NCI-H2107 (cell line): ENCODE results near the gene PON2.
"Not testable (repeated sequence)": the region's sequence is repeated elsewhere in the genome, so short reads cannot be mapped to it uniquely, and the experiment has no call there.

Experiments used
- DNase-seq: peaks from one replicate; lab custom pipeline; 2025; lab: John Stamatoyannopoulos, UW

Gene PON2

DNA sequence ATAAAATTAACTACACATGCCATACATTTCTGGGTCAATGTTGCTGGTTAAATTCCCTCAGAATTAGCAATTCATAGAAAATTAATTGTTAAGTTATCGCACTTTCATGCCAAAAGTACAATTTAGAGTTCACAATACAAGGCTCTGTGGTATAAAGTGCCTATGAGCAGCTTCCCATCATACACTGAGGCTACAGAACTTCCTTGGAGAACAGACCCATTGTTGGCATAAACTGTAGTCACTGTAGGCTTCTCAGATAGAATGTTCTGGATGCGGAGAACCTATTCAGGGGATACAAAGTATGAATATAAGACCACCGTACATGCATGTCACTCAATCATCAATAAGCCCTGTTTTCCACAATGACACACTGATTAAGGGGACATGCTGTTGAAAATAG, 29.6 kb downstream of the PON2 start:
- DNase-seq, result no peak

DNA sequence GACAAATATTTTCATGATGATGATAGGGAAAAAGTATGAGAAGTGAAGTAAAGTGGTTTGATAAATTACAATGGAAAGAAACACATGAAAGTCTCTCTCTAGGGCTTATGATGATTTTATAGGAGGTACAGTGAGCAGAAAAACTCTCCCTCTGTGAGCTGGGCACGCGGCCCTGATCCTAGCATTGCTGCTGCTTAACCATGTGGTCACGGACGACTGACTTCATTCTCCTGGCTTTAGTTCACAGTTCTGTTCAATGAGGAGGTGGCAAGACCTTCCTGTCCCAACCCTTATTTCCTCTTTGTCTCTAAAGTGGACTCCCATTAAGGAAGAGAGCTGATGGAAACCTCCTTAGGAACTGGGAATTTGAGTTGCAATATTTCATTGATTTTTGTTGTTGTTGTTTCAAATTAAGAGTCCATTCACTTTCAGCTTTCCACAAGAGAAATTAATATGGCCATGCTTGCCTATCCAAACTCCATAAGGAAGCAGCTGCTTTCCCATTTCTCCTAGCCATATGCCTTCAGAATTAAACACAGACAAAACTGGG, 30.4 kb downstream of the PON2 start:
- DNase-seq, result peak; percentile 48

DNA sequence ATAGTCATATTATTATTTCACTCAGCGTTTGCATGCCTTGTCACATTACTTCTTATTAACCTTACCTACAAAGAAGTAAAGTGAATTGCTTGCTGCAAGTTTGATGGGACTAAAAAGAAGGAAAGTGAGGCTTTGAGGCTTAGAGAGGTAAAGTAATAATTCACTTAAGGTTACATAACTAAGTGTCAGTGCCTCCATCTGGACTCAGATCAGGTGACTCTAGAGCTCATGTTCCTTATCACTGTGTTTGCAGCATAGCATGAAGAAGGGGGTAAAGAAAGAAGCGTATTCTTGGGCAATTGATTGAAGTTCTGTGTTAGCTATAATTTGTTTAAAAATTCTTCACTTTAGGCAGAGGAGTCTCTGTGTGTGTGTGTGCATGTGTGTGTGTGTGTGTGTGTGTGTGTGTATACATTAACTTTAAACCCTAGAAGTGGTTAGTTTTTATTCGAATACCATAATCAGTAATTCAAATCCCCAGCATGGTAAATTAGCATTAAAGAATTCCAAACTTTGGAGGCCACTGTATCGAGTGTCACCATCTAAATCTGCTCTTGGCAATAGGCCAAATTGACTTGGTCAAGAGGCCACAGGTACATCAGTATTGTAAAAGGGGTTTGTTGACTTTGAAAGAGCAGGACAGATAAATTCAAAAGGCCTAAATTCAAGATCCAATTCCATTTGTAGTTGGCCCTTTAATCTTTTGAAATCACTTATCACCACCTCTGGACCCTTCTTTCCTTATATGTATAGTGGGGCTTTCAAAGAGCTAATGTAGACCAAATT, 36.5 kb downstream of the PON2 start:
- DNase-seq, result no peak

DNA sequence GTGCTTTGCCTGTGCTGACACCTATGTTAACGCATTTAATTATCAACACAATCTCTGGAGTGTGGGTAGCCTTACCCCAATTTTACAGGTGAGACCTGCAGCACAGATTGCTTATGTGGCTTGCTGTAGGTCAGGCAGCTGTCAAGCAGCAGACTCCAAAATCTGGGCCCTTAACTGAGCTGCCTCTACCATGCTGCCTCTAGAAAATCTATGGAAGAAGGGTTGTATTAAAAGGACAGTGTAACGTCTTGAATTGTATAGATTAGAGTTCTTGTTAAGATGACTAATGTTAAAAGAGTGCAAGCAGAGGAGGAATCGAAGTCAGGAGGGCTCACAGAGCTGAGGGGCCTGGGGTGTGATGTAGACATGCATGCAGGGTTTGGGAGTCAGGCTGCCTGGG, 37.4 kb downstream of the PON2 start:
- DNase-seq, result no peak

DNA sequence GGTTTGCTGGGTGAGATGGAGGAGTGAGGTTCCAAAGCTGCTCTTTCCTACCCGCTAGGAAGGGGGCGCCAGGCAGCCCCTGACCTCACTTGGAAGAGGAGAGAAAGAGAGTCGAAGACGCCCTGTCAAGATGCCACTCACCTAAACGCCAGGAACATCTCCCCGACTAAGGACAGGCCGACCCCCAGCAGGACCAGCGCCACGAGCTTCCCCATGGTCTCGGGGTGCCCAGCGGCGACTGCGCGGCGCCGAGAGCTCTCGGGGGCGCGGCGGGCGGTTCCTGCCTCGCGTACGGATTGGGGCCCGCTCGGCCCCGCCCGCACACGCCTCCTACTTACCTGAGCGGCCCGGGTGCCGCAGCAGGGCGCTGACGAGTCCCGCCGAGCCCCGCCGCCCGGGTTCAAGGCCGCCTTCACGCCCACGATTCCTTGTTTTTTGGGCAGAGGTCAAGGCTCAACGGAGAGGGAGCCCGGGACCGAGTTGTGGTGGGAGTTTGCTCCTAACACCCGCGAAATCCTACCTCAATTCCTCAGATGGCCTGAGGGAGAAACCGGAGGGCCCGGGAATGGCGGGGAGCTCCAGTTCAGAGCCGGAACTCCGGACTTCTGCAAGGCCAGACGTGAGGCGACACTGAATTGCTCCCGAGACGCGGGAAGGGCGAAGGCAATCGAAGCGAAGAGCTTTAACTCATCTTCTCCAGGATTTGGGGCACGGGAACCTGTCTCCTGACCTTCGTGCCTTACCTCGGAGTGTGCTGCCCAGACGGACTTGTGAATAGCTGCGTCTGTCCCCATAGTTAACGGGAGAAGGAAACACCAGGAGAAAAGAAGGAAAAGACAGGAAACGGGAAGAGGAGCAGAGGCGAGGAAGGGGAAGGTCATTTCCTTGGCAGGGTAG, 38.4 kb downstream of the PON2 start, which contains the start of gene PON3:
PON3 (minus strand) TSS at position 240 of the 897 bp plus-strand sequence; CDS start at position 215, 25 bp downstream.
- DNase-seq, result no peak

DNA sequence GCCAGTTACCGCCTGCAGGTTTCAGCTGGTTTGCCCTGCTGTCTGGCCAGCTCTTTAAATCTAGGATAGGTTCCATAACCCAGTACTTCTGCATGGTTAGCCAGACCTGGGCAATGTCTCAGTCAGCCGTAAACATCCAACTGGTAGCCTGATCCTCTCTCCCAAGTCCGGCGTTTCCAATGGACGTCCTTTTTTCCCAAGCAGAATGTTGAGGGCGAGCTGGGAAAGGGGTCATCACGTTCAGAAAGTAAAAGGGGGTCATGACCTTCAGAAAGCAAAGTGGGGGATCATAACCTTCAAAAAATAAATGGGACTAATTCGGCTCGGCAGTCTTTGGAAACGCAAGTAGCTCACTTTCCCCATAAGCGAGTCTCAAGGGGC, 39.1 kb downstream of the PON2 start:
- DNase-seq, result no peak

DNA sequence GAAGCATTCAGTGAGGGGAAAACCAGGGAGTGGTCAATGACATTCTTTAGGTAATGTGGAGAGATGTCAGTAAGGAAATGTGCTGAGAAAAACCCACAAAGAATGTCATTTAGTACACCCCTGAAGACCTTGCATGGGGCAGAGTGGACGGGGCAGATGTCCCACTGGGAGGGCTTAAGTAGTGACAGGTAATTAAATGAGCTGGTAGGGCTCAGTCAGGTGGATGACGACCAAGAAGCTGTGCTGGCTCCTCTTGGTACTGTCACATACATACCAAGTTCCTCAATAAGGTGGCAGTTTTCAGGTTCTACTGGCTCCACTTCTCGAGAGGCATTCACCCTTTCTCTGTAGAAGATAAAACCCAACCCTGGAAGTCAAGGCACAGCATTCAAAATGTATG, 40.5 kb downstream of the PON2 start:
- DNase-seq, result no peak

DNA sequence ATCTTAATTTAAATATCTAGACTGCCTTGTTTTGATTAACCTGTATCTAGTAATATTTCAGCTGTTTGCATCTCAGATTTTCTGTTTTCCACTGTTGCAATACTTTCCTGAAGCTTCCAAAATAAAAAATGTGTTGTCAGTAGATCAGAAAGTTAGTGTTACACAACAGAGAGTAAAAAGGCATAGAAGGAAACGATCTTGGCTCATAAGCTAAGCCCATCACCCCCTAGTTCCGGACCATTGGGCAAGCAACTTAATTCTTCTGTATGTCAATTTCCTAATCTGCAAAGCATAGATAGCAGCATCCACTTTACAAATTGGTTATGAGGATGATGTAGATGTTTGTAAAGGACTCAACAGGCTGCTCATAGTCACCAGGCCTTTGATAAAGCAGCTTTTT, 43.1 kb downstream of the PON2 start:
- no peak for DNase-seq

DNA sequence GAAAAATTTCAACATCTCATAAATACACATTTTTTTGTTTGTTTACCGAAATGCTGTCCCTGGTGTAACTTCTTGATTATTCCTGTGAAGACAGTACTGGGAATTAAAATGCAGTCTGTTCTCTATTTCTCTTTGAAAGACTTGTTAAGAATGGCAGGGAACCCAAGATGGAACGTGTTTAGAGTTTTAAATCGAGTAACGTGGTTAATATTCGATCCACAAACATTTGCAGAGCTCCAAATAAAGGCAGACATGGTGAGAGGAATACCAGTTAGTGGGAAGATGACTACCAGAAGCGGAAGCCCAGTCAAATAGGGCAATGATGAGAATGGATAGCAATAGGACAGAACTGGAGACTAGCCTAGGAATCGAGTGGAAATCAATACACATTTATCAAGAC, 45.3 kb downstream of the PON2 start:
- DNase-seq, result no peak

DNA sequence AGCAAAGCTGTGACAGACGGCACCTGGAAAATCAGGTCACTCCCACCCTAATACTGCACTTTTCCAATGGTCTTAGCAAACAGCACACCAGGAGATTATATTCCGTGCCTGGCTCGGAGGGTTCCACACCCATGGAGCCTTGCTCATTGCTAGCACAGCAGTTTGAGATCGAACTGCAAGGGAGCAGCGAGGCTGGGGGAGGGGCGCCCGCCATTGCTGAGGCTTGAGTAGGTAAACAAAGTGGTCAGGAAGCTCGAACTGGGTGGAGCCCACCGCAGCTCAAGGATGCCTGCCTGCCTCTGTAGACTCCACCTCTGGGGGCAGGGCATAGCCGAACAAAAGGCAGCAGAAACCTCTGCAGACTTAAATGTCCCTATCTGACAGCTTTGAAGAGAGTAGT, 55.4 kb downstream of the PON2 start:
- DNase-seq, result not testable (repeated sequence)

DNA sequence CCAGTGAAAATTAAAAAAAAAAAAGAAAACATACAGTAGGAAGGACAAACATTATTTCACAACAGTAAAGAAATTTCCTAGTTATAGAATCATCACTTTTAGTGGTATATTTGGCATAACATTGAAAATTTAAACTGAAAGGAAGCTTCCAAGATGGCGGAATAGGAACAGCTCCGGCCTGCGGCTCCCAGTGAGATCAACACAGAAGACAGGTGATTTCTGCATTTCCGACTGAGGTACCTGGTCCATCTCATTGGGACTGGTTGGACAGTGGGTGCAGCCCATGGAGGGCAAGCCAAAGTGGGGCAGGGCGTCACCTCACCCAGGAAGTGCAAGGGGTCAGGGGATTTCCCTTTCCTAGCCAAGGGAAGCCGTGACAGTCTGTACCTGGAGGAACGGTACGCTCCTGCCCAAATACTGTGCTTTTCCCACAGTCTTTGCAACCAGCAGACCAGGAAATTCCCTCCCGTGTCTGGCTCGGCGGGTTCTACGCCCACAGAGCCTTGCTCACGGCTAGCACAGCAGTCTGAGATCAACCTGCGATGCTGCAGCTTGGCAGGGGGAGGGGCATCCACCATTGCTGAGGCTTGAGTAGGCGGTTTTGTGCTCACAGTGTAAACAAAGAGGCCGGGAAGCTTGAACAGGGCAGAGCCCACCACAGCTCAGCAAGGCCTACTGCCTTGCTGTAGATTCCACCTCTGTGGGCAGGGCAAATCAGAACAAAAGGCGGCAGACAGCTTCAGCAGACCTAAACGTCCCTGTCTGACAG, 58.0 kb downstream of the PON2 start:
- no peak for DNase-seq

DNA sequence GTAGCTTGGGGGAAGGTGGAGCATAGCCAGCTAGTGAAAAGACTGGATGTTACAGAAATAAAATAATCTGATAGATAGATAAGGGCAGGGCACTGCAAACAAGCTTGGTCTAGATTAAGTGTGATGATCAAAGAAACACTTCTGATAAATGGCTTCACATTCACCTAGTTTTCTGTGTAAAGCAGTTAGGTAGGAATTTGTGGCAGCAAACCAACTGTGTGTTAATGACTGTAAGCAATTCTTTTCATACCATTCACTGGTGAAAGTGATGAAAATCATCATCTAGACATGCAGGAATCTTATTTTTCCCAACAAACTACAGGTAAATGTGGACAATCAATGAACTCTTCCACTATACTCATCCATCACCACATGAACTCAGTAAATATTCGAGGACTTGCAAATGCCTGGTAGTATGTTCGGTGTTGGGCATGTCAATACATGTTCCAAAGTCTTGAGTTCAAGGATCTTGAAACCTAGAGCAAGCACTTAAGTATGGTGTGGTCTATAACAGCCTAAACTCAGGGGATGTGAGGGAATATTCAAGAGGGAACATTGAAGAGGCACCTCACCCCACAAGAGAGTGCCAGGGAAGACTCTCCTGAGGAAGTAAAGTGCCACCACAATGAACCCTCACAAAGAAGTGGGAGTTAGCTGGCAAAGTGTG, 59.1 kb downstream of the PON2 start:
- DNase-seq, result no peak

DNA sequence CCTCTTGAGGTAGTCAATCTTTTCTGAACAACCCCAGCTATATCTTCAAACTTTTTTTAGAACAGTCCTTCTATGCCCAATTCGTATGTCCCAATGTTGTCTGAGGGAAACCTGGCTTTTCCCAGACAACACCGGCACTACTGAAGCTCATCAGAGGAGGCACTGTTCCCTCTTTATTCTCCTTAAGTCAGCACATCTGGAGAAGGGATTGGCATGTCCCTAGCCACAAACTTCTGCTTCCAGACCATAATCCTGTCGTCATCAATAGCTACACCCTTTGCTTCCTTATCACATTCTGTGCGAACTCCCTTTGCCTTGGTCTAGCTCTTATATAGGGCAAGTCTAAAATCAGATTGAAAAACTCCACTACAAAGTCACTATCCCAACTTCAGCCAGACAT, 61.5 kb downstream of the PON2 start:
- no peak for DNase-seq

DNA sequence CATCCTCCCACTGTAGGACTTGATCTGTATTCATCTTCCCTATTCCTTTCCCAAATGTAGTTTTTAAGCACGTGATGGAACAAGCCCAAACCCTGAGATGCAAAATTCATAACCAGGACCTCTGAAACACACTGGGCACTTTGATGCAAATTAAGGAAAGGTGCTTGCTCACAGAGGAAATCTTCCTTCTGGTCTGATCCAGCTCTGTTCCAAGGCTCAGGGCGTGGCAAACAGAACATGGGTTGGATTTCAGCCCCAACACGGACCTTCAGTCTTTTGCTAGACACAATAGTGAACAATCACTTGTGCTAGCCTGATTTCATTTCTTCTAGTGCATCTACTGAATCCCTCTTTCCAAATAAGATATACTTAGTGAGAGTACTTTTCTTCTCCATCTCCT, 66.6 kb downstream of the PON2 start:
- no peak for DNase-seq

DNA sequence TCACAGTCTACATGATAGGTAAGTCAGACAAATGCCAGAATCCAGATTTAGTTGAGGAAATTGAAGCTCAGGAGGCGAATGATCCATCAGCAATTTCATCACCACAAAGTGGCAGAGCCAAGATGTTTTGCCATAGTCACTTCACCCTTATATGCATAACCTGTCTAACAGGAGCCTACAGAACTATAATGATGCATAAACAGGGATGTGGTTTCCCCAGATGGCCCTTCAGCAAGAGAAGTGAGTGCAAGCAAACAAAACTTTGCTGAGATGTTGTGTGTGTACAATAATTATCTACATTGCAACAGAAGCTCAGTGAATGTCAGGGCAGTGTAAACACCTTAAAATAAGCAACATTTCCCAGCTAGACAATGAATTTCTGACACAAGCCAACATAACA, 67.2 kb downstream of the PON2 start:
- DNase-seq, result no peak

DNA sequence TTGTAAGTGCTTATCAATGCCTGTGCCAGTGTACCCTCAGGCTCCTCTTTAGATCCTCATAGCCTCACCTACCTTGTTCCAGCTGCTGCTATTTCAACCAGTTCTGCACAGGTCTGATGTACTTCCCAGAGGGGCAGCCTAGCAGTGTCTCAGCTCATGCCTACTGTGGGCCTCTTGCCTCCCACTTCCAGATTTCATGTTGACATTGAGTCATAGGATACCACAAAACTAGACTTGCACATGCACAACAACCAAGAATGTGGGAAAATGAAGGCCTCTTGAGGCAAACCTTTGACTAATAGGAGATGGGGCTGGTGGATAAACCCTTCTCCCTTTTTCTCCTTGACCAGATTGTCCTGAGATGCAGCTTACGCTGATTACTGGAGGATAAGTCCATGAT, 69.7 kb downstream of the PON2 start:
- no peak for DNase-seq

DNA sequence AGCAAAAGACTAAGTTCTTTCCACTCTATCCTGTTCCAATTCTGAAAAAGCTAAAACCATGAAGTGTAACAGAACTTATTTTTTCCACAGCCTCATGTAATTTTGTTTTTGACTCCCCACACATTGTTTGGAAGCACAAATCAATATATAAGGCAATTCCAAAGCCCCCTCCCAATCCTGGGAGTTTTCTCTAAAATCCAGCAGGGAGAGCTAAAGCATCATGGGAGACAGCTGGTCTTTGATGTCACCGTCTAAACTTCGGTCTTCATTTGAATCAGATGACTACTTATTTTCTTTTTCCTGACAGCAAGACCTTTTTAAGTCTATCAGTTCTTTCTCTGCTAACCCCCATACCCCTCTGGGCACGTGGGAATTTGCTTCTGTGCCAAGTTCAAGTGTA, 77.2 kb downstream of the PON2 start:
- no peak for DNase-seq
